Stimulated activated CD8-positive, alpha-beta memory T cell treated with anti-CD3 and anti-CD28 coated beads, Interleukin-4, amount 100 ng/mL, for 1 hour (primary cell): ENCODE measurements around the gene RFPL3.
"Not testable (repeated sequence)": the region's sequence is repeated elsewhere in the genome, so short reads cannot be mapped to it uniquely, and the experiment has no call there.

Experiments
- DNase-seq, 2 donors: peaks; one replicate each; pipeline ENCODE4 v3.0.0-alpha.2; 2020; ENCODE audit warnings: low read depth in 2 of 2, low spot score in 1 of 2

The RFPL3 gene

GRCh38 chr22:32357567-32357966, at the start of gene RFPL3:
RFPL3 (plus strand) TSS chr22:32357867; CDS start chr22:32358072, 205 bp downstream.
- DNase-seq, result not testable (repeated sequence)

GRCh38 chr22:32308191-32308590, 49.5 kb upstream of the RFPL3 start:
- no peak for DNase-seq

GRCh38 chr22:32308934-32309333, 48.7 kb upstream of the RFPL3 start:
- DNase-seq, result no peak

- DNase-seq, result no peak
Measured at GRCh38 chr22:32309585-32310251, 47.9 kb upstream of the RFPL3 start.

GRCh38 chr22:32310777-32311176, 46.9 kb upstream of the RFPL3 start:
- no peak for DNase-seq

- DNase-seq, result no peak
Measured at GRCh38 chr22:32311551-32312071, 46.1 kb upstream of the RFPL3 start.

- no peak for DNase-seq
Measured at GRCh38 chr22:32312748-32313147, 44.9 kb upstream of the RFPL3 start.

GRCh38 chr22:32313532-32313931, 44.1 kb upstream of the RFPL3 start:
- DNase-seq, result no peak

- no peak for DNase-seq
Measured at GRCh38 chr22:32317524-32317923, 40.1 kb upstream of the RFPL3 start.

GRCh38 chr22:32318361-32318760, 39.3 kb upstream of the RFPL3 start:
- no peak for DNase-seq

GRCh38 chr22:32319861-32320406, 37.7 kb upstream of the RFPL3 start:
- DNase-seq, result no peak

- no peak for DNase-seq
Measured at GRCh38 chr22:32322986-32323385, 34.7 kb upstream of the RFPL3 start.

- no peak for DNase-seq
Measured at GRCh38 chr22:32323513-32324164, 34.0 kb upstream of the RFPL3 start.

- no peak for DNase-seq
Measured at GRCh38 chr22:32324505-32325415, 32.9 kb upstream of the RFPL3 start.

- DNase-seq, result no peak
Measured at GRCh38 chr22:32325416-32325801, 32.3 kb upstream of the RFPL3 start.

- DNase-seq, result no peak
Measured at GRCh38 chr22:32325811-32326237, 31.8 kb upstream of the RFPL3 start.

- no peak for DNase-seq
Measured at GRCh38 chr22:32326647-32327046, 31.0 kb upstream of the RFPL3 start.

GRCh38 chr22:32327066-32327465, 30.6 kb upstream of the RFPL3 start:
- no peak for DNase-seq

- DNase-seq, result no peak
Measured at GRCh38 chr22:32327596-32328171, 30.0 kb upstream of the RFPL3 start.

GRCh38 chr22:32328306-32329201, 29.1 kb upstream of the RFPL3 start:
- no peak for DNase-seq
